PFSK-1 (cell line): ENCODE results near the gene MDGA2.

Experiments
- FOXP2 ChIP-seq: optimal IDR thresholded peaks from 2 replicates; pipeline ENCODE3; 2011; ENCODE audit warnings: borderline replicate concordance, control low read depth, inconsistent platforms; ENCODE audit not compliant: insufficient read depth; ENCODE audit errors: extremely low read length, extremely low read depth
- POLR2AphosphoS5 ChIP-seq: IDR thresholded peaks from 2 replicates; pipeline ENCODE4 v1.6.1; 2012; ENCODE audit warnings: low read depth, mild to moderate bottlenecking, control low read depth, low read length, moderate library complexity
- SIN3A ChIP-seq: IDR thresholded peaks from 2 replicates; pipeline ENCODE4 v1.6.1; 2012; ENCODE audit warnings: mild to moderate bottlenecking, low read length, moderate library complexity, borderline replicate concordance; ENCODE audit not compliant: insufficient read depth
- TAF1 ChIP-seq: IDR thresholded peaks from 2 replicates; pipeline ENCODE4 v1.6.1; 2012; ENCODE audit warnings: low read length, control low read depth, borderline replicate concordance; ENCODE audit not compliant: insufficient read depth
- TF ChIP-seq, protein P1 (sequence below), 2 experiments: IDR thresholded peaks; 2 replicates each; pipeline versions ENCODE4 v1.6.1 to v1.8.0; 2011 to 2012; ENCODE audit warnings: low read depth in 2 of 2, low read length in 2 of 2, control low read depth in 1 of 2, inconsistent platforms in 1 of 2, mild to moderate bottlenecking in 1 of 2, moderate library complexity in 1 of 2; ENCODE audit not compliant: insufficient read depth in 1 of 2

The MDGA2 gene

DNA sequence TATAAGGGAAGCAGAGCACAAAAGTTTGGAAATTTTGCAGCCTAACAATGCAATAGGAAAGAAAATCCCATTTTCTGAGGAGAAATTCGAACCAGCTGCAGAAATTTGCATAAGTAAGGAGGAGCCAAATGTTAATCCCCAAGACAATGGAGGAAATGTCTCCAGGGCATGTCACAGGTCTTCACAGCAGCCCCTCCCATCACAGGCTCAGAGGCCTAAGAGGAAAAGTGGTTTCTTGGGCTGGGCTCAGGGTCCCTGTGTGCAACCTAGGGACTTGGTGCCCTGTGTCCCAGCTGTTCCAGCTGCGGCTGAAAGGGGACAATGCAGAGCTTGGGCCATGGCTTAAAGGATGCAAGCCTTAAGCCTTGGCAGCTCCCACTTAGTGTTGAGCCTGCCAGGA lies 190.0 kb downstream of the MDGA2 start:
- no peak for TF ChIP-seq POLR2AphosphoS5
- no peak for TF ChIP-seq SIN3A
- TF ChIP-seq, protein P1, sequence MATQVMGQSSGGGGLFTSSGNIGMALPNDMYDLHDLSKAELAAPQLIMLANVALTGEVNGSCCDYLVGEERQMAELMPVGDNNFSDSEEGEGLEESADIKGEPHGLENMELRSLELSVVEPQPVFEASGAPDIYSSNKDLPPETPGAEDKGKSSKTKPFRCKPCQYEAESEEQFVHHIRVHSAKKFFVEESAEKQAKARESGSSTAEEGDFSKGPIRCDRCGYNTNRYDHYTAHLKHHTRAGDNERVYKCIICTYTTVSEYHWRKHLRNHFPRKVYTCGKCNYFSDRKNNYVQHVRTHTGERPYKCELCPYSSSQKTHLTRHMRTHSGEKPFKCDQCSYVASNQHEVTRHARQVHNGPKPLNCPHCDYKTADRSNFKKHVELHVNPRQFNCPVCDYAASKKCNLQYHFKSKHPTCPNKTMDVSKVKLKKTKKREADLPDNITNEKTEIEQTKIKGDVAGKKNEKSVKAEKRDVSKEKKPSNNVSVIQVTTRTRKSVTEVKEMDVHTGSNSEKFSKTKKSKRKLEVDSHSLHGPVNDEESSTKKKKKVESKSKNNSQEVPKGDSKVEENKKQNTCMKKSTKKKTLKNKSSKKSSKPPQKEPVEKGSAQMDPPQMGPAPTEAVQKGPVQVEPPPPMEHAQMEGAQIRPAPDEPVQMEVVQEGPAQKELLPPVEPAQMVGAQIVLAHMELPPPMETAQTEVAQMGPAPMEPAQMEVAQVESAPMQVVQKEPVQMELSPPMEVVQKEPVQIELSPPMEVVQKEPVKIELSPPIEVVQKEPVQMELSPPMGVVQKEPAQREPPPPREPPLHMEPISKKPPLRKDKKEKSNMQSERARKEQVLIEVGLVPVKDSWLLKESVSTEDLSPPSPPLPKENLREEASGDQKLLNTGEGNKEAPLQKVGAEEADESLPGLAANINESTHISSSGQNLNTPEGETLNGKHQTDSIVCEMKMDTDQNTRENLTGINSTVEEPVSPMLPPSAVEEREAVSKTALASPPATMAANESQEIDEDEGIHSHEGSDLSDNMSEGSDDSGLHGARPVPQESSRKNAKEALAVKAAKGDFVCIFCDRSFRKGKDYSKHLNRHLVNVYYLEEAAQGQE (IDR thresholded peaks at IDR 0.05; ENCODE audit: insufficient read depth in 1 of 2, low read depth in 2 of 2, low read length in 2 of 2) = no peak
- no peak for TF ChIP-seq FOXP2
- no peak for TF ChIP-seq TAF1

DNA sequence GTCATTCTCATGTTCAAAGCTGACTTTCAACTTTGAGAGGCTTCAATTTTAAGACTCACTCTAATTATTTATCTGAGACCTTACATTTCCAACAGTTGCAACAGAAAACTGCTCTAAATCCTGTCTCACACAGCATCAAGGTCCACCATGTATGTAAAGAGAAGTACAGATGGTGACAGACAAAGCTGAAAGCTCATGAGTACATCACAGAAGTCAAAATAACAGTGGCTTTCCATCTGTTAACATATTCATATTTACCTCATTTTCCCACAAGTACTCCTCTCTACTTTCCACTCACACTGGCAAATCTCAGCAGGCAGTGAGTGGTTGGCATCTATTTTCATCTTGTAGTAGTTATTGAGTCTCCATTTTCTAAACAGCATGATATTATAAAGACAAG lies 192.0 kb downstream of the MDGA2 start:
- no peak for TF ChIP-seq SIN3A
- TF ChIP-seq FOXP2 = no peak
- no peak for TF ChIP-seq POLR2AphosphoS5
- TF ChIP-seq, protein P1 (IDR thresholded peaks at IDR 0.05; ENCODE audit: insufficient read depth in 1 of 2, low read depth in 2 of 2, low read length in 2 of 2) = no peak
- no peak for TF ChIP-seq TAF1

DNA sequence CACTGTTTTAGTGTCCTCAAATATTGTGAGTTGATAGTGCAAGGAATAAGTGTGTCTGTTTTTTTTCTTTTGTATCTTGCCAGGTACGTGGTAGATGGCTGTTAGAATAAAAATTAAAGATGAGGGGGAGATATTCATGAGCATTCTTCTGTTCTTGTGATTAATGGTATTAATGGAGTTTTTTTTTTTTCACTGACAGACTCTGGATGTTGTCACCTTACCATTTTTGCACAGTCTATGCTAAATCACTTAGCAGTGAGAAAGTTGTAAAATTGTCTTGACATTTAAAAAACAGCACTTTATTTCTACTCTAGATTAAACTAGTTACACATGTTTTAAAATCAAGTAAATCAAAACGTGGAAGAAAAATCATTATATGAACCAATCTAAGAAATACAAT lies 204.3 kb downstream of the MDGA2 start:
- TF ChIP-seq TAF1 = no peak
- TF ChIP-seq FOXP2 = no peak
- TF ChIP-seq, protein P1 (IDR thresholded peaks at IDR 0.05; ENCODE audit: insufficient read depth in 1 of 2, low read depth in 2 of 2, low read length in 2 of 2) = no peak
- TF ChIP-seq POLR2AphosphoS5 = no peak
- no peak for TF ChIP-seq SIN3A

DNA sequence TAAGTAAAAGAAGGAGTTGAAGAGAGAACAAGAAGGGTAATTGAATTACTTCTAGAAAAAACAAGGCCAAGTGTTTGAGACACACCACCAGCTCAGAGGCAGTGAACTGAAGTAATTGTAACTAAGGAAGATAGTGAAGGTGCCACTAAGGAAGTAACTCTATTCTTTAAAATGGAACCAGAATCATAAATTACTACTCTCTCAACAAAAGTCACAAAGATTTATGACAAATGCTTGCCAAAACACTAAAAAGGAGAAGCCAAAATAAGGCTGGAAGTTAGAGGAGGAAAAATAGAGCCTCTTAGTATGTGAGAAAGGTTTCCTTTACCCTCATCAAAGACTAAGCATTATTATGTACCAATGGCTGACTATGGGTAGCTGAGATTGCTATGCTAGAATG lies 208.5 kb downstream of the MDGA2 start:
- TF ChIP-seq FOXP2 = no peak
- TF ChIP-seq TAF1 = no peak
- TF ChIP-seq POLR2AphosphoS5 = no peak
- no peak for TF ChIP-seq SIN3A
- TF ChIP-seq, protein P1 (IDR thresholded peaks at IDR 0.05; ENCODE audit: insufficient read depth in 1 of 2, low read depth in 2 of 2, low read length in 2 of 2) = no peak

DNA sequence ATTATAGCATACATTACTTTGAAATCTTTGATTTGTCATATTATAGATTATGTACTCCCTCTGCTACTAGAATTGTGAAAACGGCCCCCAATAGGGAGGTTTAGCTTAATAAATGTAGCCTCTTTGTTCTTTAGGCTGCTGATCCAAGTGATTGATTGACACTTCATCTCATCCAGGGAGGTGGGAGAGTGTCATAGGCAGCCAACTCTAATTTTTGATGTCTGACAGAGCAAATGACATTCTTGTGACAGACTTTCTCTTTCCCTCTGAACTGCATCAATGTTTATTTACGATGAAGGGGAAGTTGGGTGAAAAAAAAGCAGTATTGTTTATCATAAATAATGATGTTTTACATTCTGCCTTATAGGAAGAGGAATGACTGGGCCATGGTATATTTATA lies 221.4 kb downstream of the MDGA2 start:
- TF ChIP-seq FOXP2 = no peak
- no peak for TF ChIP-seq TAF1
- TF ChIP-seq, protein P1 (IDR thresholded peaks at IDR 0.05; ENCODE audit: insufficient read depth in 1 of 2, low read depth in 2 of 2, low read length in 2 of 2) = no peak
- TF ChIP-seq SIN3A = no peak
- no peak for TF ChIP-seq POLR2AphosphoS5
